HG03025 (cell line): ENCODE measurements around the gene LENG1.
"Not testable (repeated sequence)": the region's sequence is repeated elsewhere in the genome, so short reads cannot be mapped to it uniquely, and the experiment has no call there.

ENCODE experiments used
- ATAC-seq: cut with Tn5 transposase; IDR thresholded peaks from one replicate; pipeline ENCODE4 v1.9.1; 2021; ENCODE audit warnings: mild to moderate bottlenecking, moderate library complexity; ENCODE audit not compliant: unreplicated experiment, low FRiP score

Gene LENG1

DNA sequence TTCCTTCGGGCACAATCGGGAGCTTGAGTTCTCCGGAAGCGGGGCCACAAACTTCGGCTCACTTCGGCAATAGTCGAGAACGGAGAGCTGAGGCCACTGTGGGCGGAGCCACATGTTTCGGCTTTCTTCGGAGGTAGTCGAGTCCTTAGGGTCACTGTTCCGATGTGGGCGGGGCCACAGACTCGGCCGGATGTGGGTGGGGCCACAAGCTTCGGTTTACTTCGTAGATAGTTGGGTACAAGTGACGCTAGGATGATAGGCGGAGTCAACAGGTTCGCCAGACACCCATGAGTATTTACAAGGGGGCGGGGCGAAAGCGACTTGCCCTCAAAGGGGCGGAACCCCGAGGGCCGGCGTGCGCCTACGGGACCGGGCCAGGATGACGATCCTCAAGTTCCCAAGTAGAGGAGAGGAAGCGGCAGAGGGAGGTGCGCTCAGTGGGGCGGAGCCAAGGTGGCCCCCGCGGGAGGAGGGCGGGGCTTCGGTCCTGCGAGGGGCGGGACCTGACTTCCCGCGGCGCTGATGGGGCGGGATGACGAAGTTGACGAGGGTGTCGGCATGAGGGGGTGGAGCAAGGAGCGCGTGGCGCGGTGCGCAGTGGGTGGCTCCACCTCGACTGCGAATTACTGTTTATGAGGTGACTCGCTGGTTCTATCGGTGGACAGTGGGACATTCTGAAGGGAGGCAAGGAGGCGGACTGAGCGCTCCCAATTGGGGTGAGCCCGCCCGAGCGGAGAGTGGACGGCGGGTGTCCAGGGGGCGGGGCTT is 30.4 kb upstream of the LENG1 start:
- ATAC-seq: peak; percentile 40

GRCh38 chr19:54189145-54189734 is 29.7 kb upstream of the LENG1 start, which contains the start of gene MBOAT7:
TSS of gene MBOAT7 (minus strand) at chr19:54189580. CDS start at chr19:54188508, 1,072 bp downstream.
- peak; percentile 19 for ATAC-seq

GRCh38 chr19:54188215-54188871 is 28.8 kb upstream of the LENG1 start:
- no peak for ATAC-seq

DNA sequence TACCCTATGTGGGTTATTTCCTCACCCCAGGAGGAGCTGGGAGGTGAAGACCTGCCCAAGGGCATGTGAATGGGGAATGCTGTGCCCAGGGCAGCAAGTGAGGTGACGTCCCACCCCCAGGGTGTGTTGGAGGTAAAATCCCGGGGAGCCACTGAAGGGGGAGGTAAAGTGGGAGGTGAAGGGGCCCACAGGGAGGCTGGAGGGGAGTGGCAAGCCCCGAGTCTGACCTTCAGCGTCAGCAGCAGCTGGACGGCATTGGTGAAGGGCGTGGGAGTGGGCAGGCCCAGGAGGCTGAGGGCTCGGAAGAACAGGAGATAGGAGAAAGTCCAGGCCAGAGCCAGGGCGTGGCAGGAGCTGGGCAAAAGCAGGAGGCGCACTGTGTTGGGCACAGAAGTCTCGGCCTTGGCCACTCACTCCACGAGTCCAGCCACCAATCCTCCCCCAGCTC is 27.4 kb upstream of the LENG1 start:
- ATAC-seq: no peak

GRCh38 chr19:54186351-54186750 is 26.8 kb upstream of the LENG1 start:
- ATAC-seq: no peak

GRCh38 chr19:54183431-54183830 is 23.9 kb upstream of the LENG1 start:
- ATAC-seq: no peak

DNA sequence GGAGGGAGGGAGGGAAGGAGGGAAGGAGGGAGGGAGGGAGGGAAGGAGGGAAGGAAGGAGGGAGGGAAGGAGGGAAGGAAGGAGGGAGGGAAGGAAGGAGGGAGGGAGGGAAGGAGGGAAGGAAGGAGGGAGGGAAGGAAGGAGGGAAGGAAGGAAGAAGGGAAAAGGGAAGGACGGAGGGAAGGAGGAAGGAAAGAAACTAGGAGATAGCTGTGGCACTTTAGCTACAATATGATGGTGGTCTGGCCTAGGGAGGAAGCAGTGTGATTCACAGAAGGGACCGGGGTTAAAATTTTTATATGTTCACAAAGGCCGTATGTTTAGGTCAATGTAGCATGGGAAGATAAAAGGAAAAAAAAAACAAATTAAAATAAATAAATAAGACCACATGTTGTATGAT is 22.4 kb upstream of the LENG1 start:
- ATAC-seq: not testable (repeated sequence)

- no peak for ATAC-seq
Observed at GRCh38 chr19:54180691-54181091, 21.2 kb upstream of the LENG1 start.

- ATAC-seq: no peak
Observed at GRCh38 chr19:54179921-54180461, 20.5 kb upstream of the LENG1 start.

DNA sequence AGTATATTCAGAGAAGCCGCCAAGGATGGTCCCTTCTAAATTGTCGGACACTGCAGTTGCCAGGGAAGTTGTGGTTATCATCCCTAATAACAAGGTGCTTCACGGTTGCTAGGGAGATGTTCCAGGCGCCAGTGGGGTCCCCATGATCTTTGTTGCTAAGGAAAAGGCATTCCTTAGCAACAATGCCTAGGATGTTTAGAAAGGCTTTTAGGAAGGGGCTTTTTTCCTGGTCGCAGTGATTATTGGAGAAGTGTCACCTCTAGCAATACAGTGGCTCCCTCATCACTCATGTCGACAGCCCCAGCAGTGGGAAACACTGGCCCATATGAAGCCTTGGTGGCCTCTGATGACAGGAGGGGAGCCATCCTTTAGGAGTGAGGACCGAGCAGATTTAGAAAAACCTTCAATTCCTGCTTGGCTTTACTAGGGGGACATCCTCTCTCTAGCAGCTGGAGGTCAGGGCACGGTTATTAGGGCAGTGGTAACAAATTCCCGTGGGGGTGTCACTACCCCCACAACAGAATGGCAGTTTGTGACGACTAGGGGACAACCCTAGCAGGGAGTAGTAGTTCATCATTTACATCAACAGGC is 19.8 kb upstream of the LENG1 start:
- ATAC-seq: no peak

GRCh38 chr19:54178581-54179261 is 19.2 kb upstream of the LENG1 start:
- no peak for ATAC-seq

DNA sequence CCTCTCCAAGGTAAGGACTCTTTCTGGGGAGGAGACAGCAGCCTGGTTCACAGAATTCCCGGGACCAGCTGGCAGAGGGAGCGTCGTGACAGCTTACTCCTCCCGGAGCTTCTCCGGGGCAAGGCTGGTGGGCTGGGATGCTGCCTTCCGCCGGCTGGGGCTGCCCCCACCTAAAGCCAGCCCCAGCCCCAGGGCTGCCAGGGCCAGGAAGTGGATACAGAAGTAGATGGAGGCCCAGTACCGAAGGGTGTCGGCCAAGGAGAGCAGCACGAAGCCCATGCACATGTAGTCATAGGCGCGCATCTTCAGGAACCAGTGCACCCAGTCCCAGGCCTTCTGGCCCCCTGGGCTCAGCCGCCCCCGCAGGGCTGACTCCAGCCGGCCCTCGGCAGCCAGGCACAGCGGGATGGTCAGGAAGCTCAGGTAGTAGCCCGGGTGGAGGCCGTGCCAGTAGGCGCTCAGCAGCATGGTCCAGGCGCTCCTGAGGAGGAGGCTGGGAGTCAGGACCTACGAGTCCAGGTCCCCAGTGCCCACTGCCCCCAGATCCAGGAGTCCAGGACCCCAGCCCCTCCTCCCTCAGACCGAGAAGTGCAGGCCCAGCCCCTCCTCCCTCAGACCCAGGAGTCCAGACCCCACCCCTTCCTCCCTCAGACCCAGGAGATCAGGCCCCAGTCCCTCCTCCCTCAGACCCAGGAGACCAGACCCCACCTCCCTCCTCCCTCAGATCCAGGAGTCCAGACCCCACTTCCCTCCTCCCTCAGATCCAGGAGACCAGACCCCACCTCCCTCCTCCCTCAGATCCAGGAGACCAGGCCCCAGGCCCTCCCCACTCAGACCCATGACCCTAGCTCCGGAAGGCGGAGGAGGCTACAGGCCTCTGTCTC is 14.7 kb upstream of the LENG1 start:
- ATAC-seq: no peak

DNA sequence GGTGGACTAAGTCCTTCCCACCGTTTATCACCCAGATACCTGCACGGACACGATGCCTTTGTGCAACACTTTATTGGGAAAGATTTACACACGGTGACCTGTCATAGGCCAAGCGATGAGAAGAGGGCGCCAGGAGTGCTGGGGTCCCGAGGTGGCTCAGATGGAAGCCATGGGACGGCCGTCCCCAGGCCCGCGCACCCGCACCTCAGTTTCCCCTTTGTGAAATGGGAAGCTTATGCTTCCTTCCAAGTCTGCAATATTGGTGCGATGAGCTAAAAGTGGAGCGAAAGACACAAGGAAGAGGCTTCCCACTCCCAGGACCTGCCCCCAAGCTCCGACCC is 13.8 kb upstream of the LENG1 start:
- ATAC-seq: no peak

- ATAC-seq: no peak
Observed at GRCh38 chr19:54172471-54173358, 13.2 kb upstream of the LENG1 start, which contains the start of gene TMC4. TSS of gene TMC4 (minus strand) at chr19:54173160. CDS start at chr19:54173117, 43 bp downstream.

DNA sequence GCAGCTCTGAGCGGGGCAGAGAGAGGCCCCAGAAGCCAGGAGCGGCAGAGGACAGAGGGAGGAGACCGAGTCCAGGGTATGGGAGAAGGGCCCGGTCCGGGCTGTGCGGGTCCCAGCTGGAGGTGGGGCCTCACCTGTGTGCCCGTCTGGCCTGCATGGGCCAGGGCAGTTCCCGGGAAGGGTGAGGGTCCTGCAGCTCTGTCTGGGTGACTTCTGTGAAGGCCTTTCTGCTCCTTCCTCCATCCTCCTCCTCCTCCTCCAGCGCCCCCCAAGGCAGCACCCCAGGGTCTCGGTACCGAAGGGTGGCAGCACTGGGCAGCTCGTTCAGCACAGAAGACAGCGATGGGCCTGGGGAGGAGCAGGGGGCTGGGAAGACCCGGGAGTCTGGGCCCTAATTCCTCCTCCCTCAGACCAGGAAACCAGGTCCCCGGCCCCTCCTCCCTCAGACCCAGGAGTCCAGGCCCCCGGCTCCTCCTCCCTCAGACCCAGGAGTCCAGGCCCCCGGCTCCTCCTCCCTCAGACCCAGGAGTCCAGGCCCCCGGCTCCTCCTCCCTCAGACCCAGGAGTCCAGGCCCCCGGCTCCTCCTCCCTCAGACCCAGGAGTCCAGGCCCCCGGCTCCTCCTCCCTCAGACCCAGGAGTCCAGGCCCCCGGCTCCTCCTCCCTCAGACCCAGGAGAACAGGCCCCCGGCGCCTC is 12.4 kb upstream of the LENG1 start:
- not testable (repeated sequence) for ATAC-seq

DNA sequence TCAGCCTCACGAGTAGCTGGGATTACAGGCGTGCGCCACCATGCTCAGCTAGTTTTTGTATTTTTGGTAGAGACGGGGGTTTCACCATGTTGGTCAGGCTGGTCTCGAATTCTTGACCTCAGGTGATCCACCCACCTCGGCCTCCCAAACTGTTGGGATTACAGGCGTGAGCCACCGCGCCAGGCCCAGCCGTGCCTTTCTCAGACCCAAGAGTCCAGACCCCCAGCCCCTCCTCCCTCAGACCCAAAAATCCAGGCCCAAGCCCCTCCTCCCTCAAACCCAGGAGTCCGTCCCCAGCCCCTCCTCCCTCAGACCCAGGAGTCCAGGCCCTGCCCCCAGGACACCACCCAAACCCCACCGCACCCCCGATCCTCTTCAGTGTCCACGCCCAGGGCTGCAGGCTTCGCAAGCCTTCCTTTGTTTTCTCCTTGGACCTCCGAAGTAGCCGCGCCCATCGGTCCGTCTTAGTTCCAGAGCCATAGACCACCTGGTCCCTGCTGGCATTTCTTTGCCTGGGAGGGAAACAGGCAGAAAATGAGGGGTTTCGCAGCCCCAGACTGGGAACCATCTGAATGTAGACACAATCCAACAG is 9.7 kb upstream of the LENG1 start:
- ATAC-seq: no peak

GRCh38 chr19:54168174-54168917 is 8.8 kb upstream of the LENG1 start:
- no peak for ATAC-seq
